K562 (cell line): ENCODE results near the gene ELMO1.

Experiments
- ASH1L ChIP-seq: fragments of 450-650 bp; IDR thresholded peaks from 2 replicates; pipeline ENCODE4 v1.6.1; 2018; ENCODE audit warnings: borderline replicate concordance, mild to moderate bottlenecking, low read depth; ENCODE audit not compliant: partially characterized antibody
- DNMT1 ChIP-seq: fragments of 450-650 bp; IDR thresholded peaks from 2 replicates; pipeline ENCODE4 v1.6.1; 2016; ENCODE audit warnings: antibody characterized with exemption, mild to moderate bottlenecking
- ESRRA ChIP-seq: fragments of 450-650 bp; IDR thresholded peaks from 2 replicates; pipeline ENCODE4 v1.6.1; 2014; ENCODE audit warnings: low read depth, mild to moderate bottlenecking, moderate library complexity, borderline replicate concordance
- KAT7 ChIP-seq: sonication (generic); formaldehyde crosslinking; IDR thresholded peaks from 2 replicates; pipeline ENCODE4 v1.8.0; 2022; ENCODE audit warnings: missing genetic modification reagents, mild to moderate bottlenecking, borderline replicate concordance
- ZHX1 ChIP-seq: fragments of 150-350 bp; conservative IDR thresholded peaks from 2 replicates; pipeline ENCODE4 v1.6.1; 2014; ENCODE audit warnings: low read length
- ZNF431 ChIP-seq: sonication (generic); formaldehyde crosslinking; IDR thresholded peaks from 2 replicates; pipeline ENCODE4 v1.8.0; 2022; ENCODE audit warnings: mild to moderate bottlenecking, missing genetic modification reagents
- TF ChIP-seq, protein P1 (sequence below): sonication (generic); formaldehyde crosslinking; IDR thresholded peaks from 2 replicates; pipeline ENCODE4 v1.8.1; 2023; ENCODE audit warnings: mild to moderate bottlenecking, missing genetic modification reagents

DNA sequence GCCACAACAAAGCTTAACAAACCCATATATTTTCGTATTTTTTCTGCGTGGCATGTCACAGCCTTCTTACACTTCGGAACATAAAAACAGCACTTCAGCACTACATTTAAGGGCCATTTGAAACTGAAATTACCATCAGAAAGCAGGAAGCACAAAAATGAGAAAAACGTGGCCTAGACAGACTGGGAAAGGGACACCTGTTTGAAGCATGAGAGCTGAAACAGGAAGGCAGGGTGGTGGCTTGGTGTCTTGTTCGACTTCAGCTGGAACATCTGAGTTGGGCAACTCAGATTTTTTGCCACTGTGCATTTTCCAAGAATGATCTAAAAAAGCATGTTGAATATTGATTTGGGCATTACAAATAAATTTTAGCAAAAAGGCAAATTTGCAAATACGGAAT is 243.2 kb downstream of the ELMO1 start:
- TF ChIP-seq, protein P1, sequence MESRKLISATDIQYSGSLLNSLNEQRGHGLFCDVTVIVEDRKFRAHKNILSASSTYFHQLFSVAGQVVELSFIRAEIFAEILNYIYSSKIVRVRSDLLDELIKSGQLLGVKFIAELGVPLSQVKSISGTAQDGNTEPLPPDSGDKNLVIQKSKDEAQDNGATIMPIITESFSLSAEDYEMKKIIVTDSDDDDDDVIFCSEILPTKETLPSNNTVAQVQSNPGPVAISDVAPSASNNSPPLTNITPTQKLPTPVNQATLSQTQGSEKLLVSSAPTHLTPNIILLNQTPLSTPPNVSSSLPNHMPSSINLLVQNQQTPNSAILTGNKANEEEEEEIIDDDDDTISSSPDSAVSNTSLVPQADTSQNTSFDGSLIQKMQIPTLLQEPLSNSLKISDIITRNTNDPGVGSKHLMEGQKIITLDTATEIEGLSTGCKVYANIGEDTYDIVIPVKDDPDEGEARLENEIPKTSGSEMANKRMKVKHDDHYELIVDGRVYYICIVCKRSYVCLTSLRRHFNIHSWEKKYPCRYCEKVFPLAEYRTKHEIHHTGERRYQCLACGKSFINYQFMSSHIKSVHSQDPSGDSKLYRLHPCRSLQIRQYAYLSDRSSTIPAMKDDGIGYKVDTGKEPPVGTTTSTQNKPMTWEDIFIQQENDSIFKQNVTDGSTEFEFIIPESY (CRISPR knock-in tag): no peak
- TF ChIP-seq DNMT1: no peak
- no peak for TF ChIP-seq ZNF431 (CRISPR knock-in tag)
- no peak for TF ChIP-seq KAT7 (CRISPR knock-in tag)
- no peak for TF ChIP-seq ESRRA
- no peak for TF ChIP-seq ASH1L
- no peak for TF ChIP-seq ZHX1
